GM12878 (cell line): ENCODE measurements around the gene TMEM223. TPM values are rescaled to one million over a fixed set of nuclear protein-coding genes. Genes with fewer than 3 reads are reported as not detected.

Experiments used
- ATAC-seq: fragments of 200-7000 bp; cut with Tn5 transposase; 3 replicates; pipeline ENCODE4 v1.9.1; 2020; ENCODE audit warnings: mild to moderate bottlenecking, moderate library complexity
- BruUV-seq: library from RNA; stranded (reverse); fragments of 400-500 nt; replicated peaks from 2 replicates; lab custom pipeline; 2021; lab: Mats Ljungman, UMichigan
- CTCF ChIA-PET: fragments of 300-600 bp; sonication (Branson Sonifier 250); formaldehyde crosslinking; extraction: SDS; loops from one replicate; lab custom pipeline; 2021; ENCODE audit warnings: inconsistent platforms; lab: Yijun Ruan, JAX
- POLR2A ChIA-PET: fragments of 350-600 bp; formaldehyde crosslinking; extraction: SDS; loops from one replicate; lab custom pipeline; 2021; ENCODE audit warnings: inconsistent platforms; lab: Charles Lee
- RAD21 ChIA-PET: fragments of 300-600 bp; sonication (Branson Sonifier 250); formaldehyde crosslinking; loops from one replicate; lab custom pipeline; 2023; ENCODE audit warnings: antibody characterized with exemption; ENCODE audit not compliant: unreplicated experiment; lab: Charles Lee
- SMC1A ChIA-PET: fragments of 300-600 bp; sonication (Branson Sonifier 250); formaldehyde crosslinking; loops from one replicate; lab custom pipeline; 2023; ENCODE audit not compliant: unreplicated experiment, uncharacterized antibody; lab: Charles Lee
- DNase-seq: peaks from one replicate; pipeline ENCODE4 v3.0.0-alpha.2; 2011; ENCODE audit warnings: low read depth, low spot score
- FAIRE-seq: peaks from 3 replicates; lab custom pipeline; 2011; peaks lifted over from hg19 to GRCh38; lab: Jason Lieb, UNC
- H2AFZ ChIP-seq: 2 replicates; pipeline ENCODE4 v1.6.0; 2011; ENCODE audit warnings: low read depth, low read length, control low read depth; ENCODE audit not compliant: control insufficient read depth
- H3K27ac ChIP-seq: 2 replicates; pipeline ENCODE4 v1.5.1; 2011; ENCODE audit warnings: control low read depth; ENCODE audit not compliant: control insufficient read depth, insufficient read depth
- H3K27me3 ChIP-seq, 2 experiments: replicated peaks in 1 of 2; 2 replicates each; pipeline versions ENCODE4 v1.6.0 to v1.6.1; 2011; ENCODE audit warnings: low read length in 1 of 2; ENCODE audit not compliant: control insufficient read depth in 2 of 2, insufficient read depth in 2 of 2
- H3K36me3 ChIP-seq, 2 experiments: 2 replicates each; pipeline ENCODE4 v1.5.1; 2011; ENCODE audit warnings: low read length in 1 of 2; ENCODE audit not compliant: control insufficient read depth in 2 of 2, insufficient read depth in 2 of 2
- H3K4me1 ChIP-seq: 2 replicates; pipeline ENCODE4 v1.6.1; 2011; ENCODE audit warnings: mild to moderate bottlenecking, low read length, moderate library complexity, mixed read lengths; ENCODE audit not compliant: control insufficient read depth, insufficient read depth
- H3K4me2 ChIP-seq: 2 replicates; pipeline ENCODE4 v1.6.0; 2011; ENCODE audit warnings: control low read depth; ENCODE audit not compliant: control insufficient read depth, insufficient read depth
- H3K4me3 ChIP-seq: fragments of 200-600 bp; sonication (generic); 2 replicates; pipeline ENCODE4 v1.5.1; 2016
- H3K79me2 ChIP-seq: 2 replicates; pipeline ENCODE4 v1.6.0; 2011; ENCODE audit warnings: low read length; ENCODE audit not compliant: control insufficient read depth, insufficient read depth
- H3K9ac ChIP-seq: 2 replicates; pipeline ENCODE4 v1.8.0; 2011; ENCODE audit warnings: low read length, control low read depth, mixed read lengths; ENCODE audit not compliant: control insufficient read depth, insufficient read depth
- H3K9me3 ChIP-seq: replicated peaks from 3 replicates; pipeline ENCODE4 v1.5.1; 2011; ENCODE audit warnings: mild to moderate bottlenecking, low read length; ENCODE audit not compliant: control insufficient read depth, insufficient read depth
- H4K20me1 ChIP-seq: 2 replicates; pipeline ENCODE4 v1.6.0; 2011; ENCODE audit not compliant: control insufficient read depth, insufficient read depth
- KAT2A ChIP-seq: conservative IDR thresholded peaks from 2 replicates; pipeline ENCODE4 v1.6.1; 2011; ENCODE audit warnings: low read depth, low read length; ENCODE audit not compliant: control insufficient read depth
- KDM1A ChIP-seq: fragments of 200-600 bp; sonication (generic); IDR thresholded peaks from 2 replicates; pipeline ENCODE4 v1.6.1; 2016; ENCODE audit warnings: borderline replicate concordance
- MYB ChIP-seq: fragments of 150-350 bp; IDR thresholded peaks from 2 replicates; pipeline ENCODE4 v1.6.1; 2014; ENCODE audit warnings: mild to moderate bottlenecking, low read depth, low read length, borderline replicate concordance
- MYC ChIP-seq: IDR thresholded peaks from 2 replicates; pipeline ENCODE4 v1.6.1; 2011; ENCODE audit warnings: mild to moderate bottlenecking, low read length, moderate library complexity, inconsistent platforms; ENCODE audit not compliant: insufficient read depth, insufficient replicate concordance, insufficient read length, severe bottlenecking
- NBN ChIP-seq: fragments of 450-650 bp; IDR thresholded peaks from 2 replicates; pipeline ENCODE4 v1.6.1; 2016
- NFXL1 ChIP-seq: fragments of 450-650 bp; IDR thresholded peaks from 2 replicates; pipeline ENCODE4 v1.6.1; 2017; ENCODE audit warnings: antibody characterized with exemption, mild to moderate bottlenecking, borderline replicate concordance
- RCOR1 ChIP-seq: conservative IDR thresholded peaks from 2 replicates; pipeline ENCODE4 v1.6.1; 2012; ENCODE audit warnings: low read depth, low read length, improper control_type of control experiment
- TCF3 ChIP-seq: IDR thresholded peaks from 2 replicates; pipeline ENCODE4 v1.6.1; 2012; ENCODE audit warnings: low read depth, mild to moderate bottlenecking, low read length, borderline replicate concordance; ENCODE audit not compliant: insufficient read depth
- ZNF217 ChIP-seq: fragments of 450-650 bp; IDR thresholded peaks from 2 replicates; pipeline ENCODE4 v1.6.1; 2017; ENCODE audit warnings: antibody characterized with exemption, mild to moderate bottlenecking
- WGBS: methylation state at CpG from one replicate; pipeline ENCODE4 v1.1.6; 2016; ENCODE audit warnings: low lambda C conversion rate; ENCODE audit not compliant: insufficient replicate concordance, insufficient coverage; ENCODE audit errors: missing lambda C conversion rate; 5-methylcytosine and 5-hydroxymethylcytosine counted together
- in situ Hi-C: fragments of 300-500 bp; cut with MboI; formaldehyde crosslinking; loops from 9 replicates; pipeline ENCODE4 v1.14.3; 2018; ENCODE audit warnings: mixed read lengths
- intact Hi-C: fragments of 100-400 bp; cut with micrococcal nuclease; formaldehyde crosslinking; loops from one replicate; pipeline ENCODE4 v1.14.2; 2022; ENCODE audit not compliant: unreplicated experiment
- microRNA-seq: library from miRNA; unstranded; fragments of <30 nt; microRNA quantifications from one replicate; pipeline ENCODE4, GENCODE V29; 2018
- polyA plus RNA-seq, 11 experiments: library from polyadenylated mRNA; depleted of rRNA in 4 of 11; unstranded in 6 of 11; stranded (reverse) in 5 of 11; fragments of >200 nt; fragmentation: Nextera tagmentation in 4 of 11; fragmentation: Illumina TruSeq in 1 of 11; extraction: Ambion mirVana in 4 of 11; extraction: Trizol in 1 of 11; gene quantifications; 1 replicate in 1 of 11; 2 replicates in 10 of 11; pipeline versions ENCODE4 v1.2.1 to v1.2.3, GENCODE V29; 2011 to 2016; ENCODE audit warnings: inconsistent platforms in 2 of 11, missing spikeins in 2 of 11, low read depth in 1 of 11
- small RNA-seq: library from RNA; depleted of rRNA; stranded (forward); fragments of <200 nt; gene quantifications from one replicate; pipeline ENCODE3, GENCODE V24; 2014
- total RNA-seq, 4 experiments: library from RNA; depleted of rRNA in 3 of 4; stranded (reverse); fragments of >200 nt in 3 of 4; fragmentation: Illumina TruSeq in 1 of 4; extraction: Trizol in 1 of 4; gene quantifications; 2 replicates each; pipeline versions ENCODE4 v1.2.1 to v1.2.3, GENCODE V29; 2013 to 2021
- TF ChIP-seq, protein P1 (sequence below): fragments of 450-650 bp; IDR thresholded peaks from 2 replicates; pipeline ENCODE4 v1.6.1; 2018; ENCODE audit warnings: borderline replicate concordance, mild to moderate bottlenecking; ENCODE audit not compliant: partially characterized antibody

Gene TMEM223
- total and polyA plus RNA-seq, 10 of the 15 experiments (the other 5 are each of a cell fraction or from before 2014, with no cell fraction given), result 5.3 to 33.2 (median 14.0) TPM

DNA sequence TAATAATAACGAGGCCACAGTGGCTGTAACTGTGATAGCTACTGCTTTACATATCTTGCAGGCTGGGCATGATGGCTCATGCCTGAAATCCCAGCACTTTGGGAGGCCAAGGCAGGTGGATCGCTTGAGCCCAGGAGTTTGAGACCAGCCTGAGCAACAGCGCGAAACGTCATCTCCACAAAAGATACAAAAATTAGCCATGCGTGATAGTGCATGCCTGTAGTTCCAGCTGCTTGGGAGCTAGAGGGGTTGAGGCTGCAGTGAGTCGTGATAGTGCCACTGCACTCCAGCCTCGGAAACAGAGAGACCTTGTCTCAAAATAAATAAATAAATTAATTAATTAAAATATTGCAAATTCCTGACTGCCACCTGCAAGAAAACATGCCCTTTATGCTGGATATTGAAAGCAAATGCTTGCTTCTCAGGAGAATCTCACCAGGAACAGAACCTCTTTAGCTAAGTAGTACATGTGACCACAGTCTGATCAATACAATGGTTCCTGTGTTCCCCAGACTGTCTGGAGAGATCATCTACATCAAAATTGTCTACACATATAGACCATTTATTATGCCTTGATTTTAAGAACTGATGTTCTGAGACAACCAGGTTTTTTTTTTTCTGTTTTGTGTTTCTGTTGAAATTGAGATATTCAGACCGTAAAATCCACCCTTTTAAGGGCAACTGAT lies 44.2 kb downstream of the TMEM223 start:
- ChIA-PET SMC1A (interaction anchor here (0.5 to 1.7 kb wide), 6 partner anchors 11 to 244 kb away, joined by 3 to 8 read pairs (median 3); partner anchors contain the start of gene WDR74), CTCF (interaction anchor here (1.3 kb wide), 1 partner anchor 14 kb away, joined by 3 read pairs; the partner anchor contains the start of gene POLR2G), RAD21 (no interaction called here), POLR2A (interaction anchor here (0.6 to 1.1 kb wide), 3 partner anchors 13 to 148 kb away, joined by 3 to 4 read pairs (median 4); no protein-coding TSS in a partner anchor)
- no peak for FAIRE-seq
- TF ChIP-seq RCOR1 (no peak), TCF3 (no peak), KAT2A (no peak), NFXL1 (no peak), NBN (no peak), MYC (no peak), KDM1A (no peak), MYB (no peak), ZNF217 (no peak)
- TF ChIP-seq, protein P1, sequence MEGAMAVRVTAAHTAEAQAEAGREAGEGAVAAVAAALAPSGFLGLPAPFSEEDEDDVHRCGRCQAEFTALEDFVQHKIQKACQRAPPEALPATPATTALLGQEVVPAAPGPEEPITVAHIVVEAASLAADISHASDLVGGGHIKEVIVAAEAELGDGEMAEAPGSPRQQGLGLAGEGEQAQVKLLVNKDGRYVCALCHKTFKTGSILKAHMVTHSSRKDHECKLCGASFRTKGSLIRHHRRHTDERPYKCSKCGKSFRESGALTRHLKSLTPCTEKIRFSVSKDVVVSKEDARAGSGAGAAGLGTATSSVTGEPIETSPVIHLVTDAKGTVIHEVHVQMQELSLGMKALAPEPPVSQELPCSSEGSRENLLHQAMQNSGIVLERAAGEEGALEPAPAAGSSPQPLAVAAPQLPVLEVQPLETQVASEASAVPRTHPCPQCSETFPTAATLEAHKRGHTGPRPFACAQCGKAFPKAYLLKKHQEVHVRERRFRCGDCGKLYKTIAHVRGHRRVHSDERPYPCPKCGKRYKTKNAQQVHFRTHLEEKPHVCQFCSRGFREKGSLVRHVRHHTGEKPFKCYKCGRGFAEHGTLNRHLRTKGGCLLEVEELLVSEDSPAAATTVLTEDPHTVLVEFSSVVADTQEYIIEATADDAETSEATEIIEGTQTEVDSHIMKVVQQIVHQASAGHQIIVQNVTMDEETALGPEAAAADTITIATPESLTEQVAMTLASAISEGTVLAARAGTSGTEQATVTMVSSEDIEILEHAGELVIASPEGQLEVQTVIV, result no peak
- Histone ChIP-seq H4K20me1 (no peaks in the 10 kb centered on the region), H3K79me2 (no peaks in the 10 kb centered on the region; the same call in 1 of the 2 replicates), H3K4me3 (no peak overlapping the region), H3K27me3 (no peaks in the 10 kb centered on the region), H3K36me3 (no peaks in the 10 kb centered on the region; a peak in 1 of 4 replicates), H2AFZ (no peak overlapping the region), H3K9ac (no peak overlapping the region), H3K9me3 (no peaks in the 10 kb centered on the region), H3K27ac (no peak overlapping the region), H3K4me1 (no peaks in the 10 kb centered on the region; the same call in 1 of the 2 replicates), H3K4me2 (no peak overlapping the region)
- intact Hi-C loops (no loop called here), in situ Hi-C loops (no loop called here)
- DNase-seq, result no peak
- WGBS, result 87% methylated on average over 9 of the region's 9 CpGs
- ATAC-seq, result no peak
- BruUV-seq, result no TSS peak

Small RNA genes lying within 50 kb of the gene (microRNA-seq; reads per million reads assigned to microRNA genes)
- gene MIR6514 (2.6 reads per million, percentile 11 among the genes with 10 or more reads in this experiment), gene MIR6748 (not detected)

Small RNA genes lying within 50 kb of the gene (small RNA-seq; reads per million reads assigned to genes)
- gene MIR6514 (0.47 reads per million, percentile 7 among the genes with 10 or more reads in this experiment), gene RNU6-118P (not detected)

Other genes with a start within 250 kb of the TMEM223 start
Only the 7 nearest of the 31 such genes appear.
- gene ZBTB3, start 37.8 kb downstream of the TMEM223 start, total RNA-seq (2014; rRNA removed), result 7.7 and 8.8 TPM in 2 replicates
- 4.7 and 4.8 TPM in 2 replicates for gene ZBTB3, start 37.8 kb downstream of the TMEM223 start, total RNA-seq (2014; rRNA removed; fragmentation: Illumina TruSeq; extraction: Trizol)
- gene ZBTB3, start 37.8 kb downstream of the TMEM223 start, total RNA-seq (2021), result 7.1 and 7.4 TPM in 2 replicates
- 4.8 TPM in 2 replicates for gene ZBTB3, start 37.8 kb downstream of the TMEM223 start, polyA plus RNA-seq (2011; rRNA removed)
- 0.95 and 2.0 TPM in 2 replicates for gene ZBTB3, start 37.8 kb downstream of the TMEM223 start, polyA plus RNA-seq (2014; fragmentation: Illumina TruSeq; extraction: Trizol)
- 1 to 10 TPM; 1.4 to 1.9 TPM for gene ZBTB3, start 37.8 kb downstream of the TMEM223 start, polyA plus RNA-seq (2014; fragmentation: Nextera tagmentation; extraction: Ambion mirVana)
- 4.7 and 5.1 TPM in 2 replicates for gene ZBTB3, start 37.8 kb downstream of the TMEM223 start, polyA plus RNA-seq (2014; rRNA removed)
- 1 to 10 TPM; 4.6 to 4.7 TPM for gene ZBTB3, start 37.8 kb downstream of the TMEM223 start, polyA plus RNA-seq (2016; fragmentation: Nextera tagmentation; extraction: Ambion mirVana)
- 150 and 178 TPM in 2 replicates for gene POLR2G, start 30.4 kb downstream of the TMEM223 start, total RNA-seq (2014; rRNA removed)
- gene POLR2G, start 30.4 kb downstream of the TMEM223 start, total RNA-seq (2014; rRNA removed; fragmentation: Illumina TruSeq; extraction: Trizol), result 162 and 168 TPM in 2 replicates
- 125 and 136 TPM in 2 replicates for gene POLR2G, start 30.4 kb downstream of the TMEM223 start, total RNA-seq (2021)
- 207 and 267 TPM in 2 replicates for gene POLR2G, start 30.4 kb downstream of the TMEM223 start, polyA plus RNA-seq (2011; rRNA removed)
- 197 and 218 TPM in 2 replicates for gene POLR2G, start 30.4 kb downstream of the TMEM223 start, polyA plus RNA-seq (2014; fragmentation: Illumina TruSeq; extraction: Trizol)
- 100 to 1,000 TPM; 541 to 543 TPM for gene POLR2G, start 30.4 kb downstream of the TMEM223 start, polyA plus RNA-seq (2014; fragmentation: Nextera tagmentation; extraction: Ambion mirVana)
- gene POLR2G, start 30.4 kb downstream of the TMEM223 start, polyA plus RNA-seq (2014; rRNA removed), result 200 and 210 TPM in 2 replicates
- gene POLR2G, start 30.4 kb downstream of the TMEM223 start, polyA plus RNA-seq (2016; fragmentation: Nextera tagmentation; extraction: Ambion mirVana), result 100 to 1,000 TPM; 323 to 333 TPM
- gene TAF6L, start 20.6 kb downstream of the TMEM223 start, total RNA-seq (2014; rRNA removed), result 24.3 and 27.6 TPM in 2 replicates
- gene TAF6L, start 20.6 kb downstream of the TMEM223 start, total RNA-seq (2014; rRNA removed; fragmentation: Illumina TruSeq; extraction: Trizol), result 12.8 and 13.6 TPM in 2 replicates
- 25.3 and 26.9 TPM in 2 replicates for gene TAF6L, start 20.6 kb downstream of the TMEM223 start, total RNA-seq (2021)
- 9.3 and 18.0 TPM in 2 replicates for gene TAF6L, start 20.6 kb downstream of the TMEM223 start, polyA plus RNA-seq (2011; rRNA removed)
- gene TAF6L, start 20.6 kb downstream of the TMEM223 start, polyA plus RNA-seq (2014; fragmentation: Illumina TruSeq; extraction: Trizol), result 4.5 and 15.0 TPM in 2 replicates
- under 1 TPM; 0.15 to 0.39 TPM for gene TAF6L, start 20.6 kb downstream of the TMEM223 start, polyA plus RNA-seq (2014; fragmentation: Nextera tagmentation; extraction: Ambion mirVana)
- 34.6 and 35.6 TPM in 2 replicates for gene TAF6L, start 20.6 kb downstream of the TMEM223 start, polyA plus RNA-seq (2014; rRNA removed)
- gene TAF6L, start 20.6 kb downstream of the TMEM223 start, polyA plus RNA-seq (2016; fragmentation: Nextera tagmentation; extraction: Ambion mirVana), result 10 to 100 TPM; 19.9 to 23.6 TPM
- gene TMEM179B, start 4.6 kb downstream of the TMEM223 start, total RNA-seq (2014; rRNA removed), result 49.1 and 49.8 TPM in 2 replicates
- gene TMEM179B, start 4.6 kb downstream of the TMEM223 start, total RNA-seq (2014; rRNA removed; fragmentation: Illumina TruSeq; extraction: Trizol), result 25.5 and 25.6 TPM in 2 replicates
- gene TMEM179B, start 4.6 kb downstream of the TMEM223 start, total RNA-seq (2021), result 25.1 and 26.0 TPM in 2 replicates
- 12.4 and 21.7 TPM in 2 replicates for gene TMEM179B, start 4.6 kb downstream of the TMEM223 start, polyA plus RNA-seq (2011; rRNA removed)
- 34.9 and 36.3 TPM in 2 replicates for gene TMEM179B, start 4.6 kb downstream of the TMEM223 start, polyA plus RNA-seq (2014; fragmentation: Illumina TruSeq; extraction: Trizol)
- 10 to 100 TPM; 57.8 to 62.8 TPM for gene TMEM179B, start 4.6 kb downstream of the TMEM223 start, polyA plus RNA-seq (2014; fragmentation: Nextera tagmentation; extraction: Ambion mirVana)
- gene TMEM179B, start 4.6 kb downstream of the TMEM223 start, polyA plus RNA-seq (2014; rRNA removed), result 32.8 and 46.8 TPM in 2 replicates
- 10 to 100 TPM; 65.3 to 82.4 TPM for gene TMEM179B, start 4.6 kb downstream of the TMEM223 start, polyA plus RNA-seq (2016; fragmentation: Nextera tagmentation; extraction: Ambion mirVana)
- 30.6 and 31.8 TPM in 2 replicates for gene NXF1, start 13.4 kb upstream of the TMEM223 start, total RNA-seq (2014; rRNA removed)
- 22.4 and 28.0 TPM in 2 replicates for gene NXF1, start 13.4 kb upstream of the TMEM223 start, total RNA-seq (2014; rRNA removed; fragmentation: Illumina TruSeq; extraction: Trizol)
- gene NXF1, start 13.4 kb upstream of the TMEM223 start, total RNA-seq (2021), result 51.8 and 56.2 TPM in 2 replicates
- gene NXF1, start 13.4 kb upstream of the TMEM223 start, polyA plus RNA-seq (2011; rRNA removed), result 8.9 and 20.7 TPM in 2 replicates
- 74.9 and 84.9 TPM in 2 replicates for gene NXF1, start 13.4 kb upstream of the TMEM223 start, polyA plus RNA-seq (2014; fragmentation: Illumina TruSeq; extraction: Trizol)
- gene NXF1, start 13.4 kb upstream of the TMEM223 start, polyA plus RNA-seq (2014; fragmentation: Nextera tagmentation; extraction: Ambion mirVana), result 10 to 100 TPM; 23.4 to 37.5 TPM
- 43.7 and 64.1 TPM in 2 replicates for gene NXF1, start 13.4 kb upstream of the TMEM223 start, polyA plus RNA-seq (2014; rRNA removed)
- gene NXF1, start 13.4 kb upstream of the TMEM223 start, polyA plus RNA-seq (2016; fragmentation: Nextera tagmentation; extraction: Ambion mirVana), result 10 to 100 TPM; 71.7 to 75.5 TPM
- gene STX5, start 40.0 kb upstream of the TMEM223 start, total RNA-seq (2014; rRNA removed), result 32.3 and 35.4 TPM in 2 replicates
- gene STX5, start 40.0 kb upstream of the TMEM223 start, total RNA-seq (2014; rRNA removed; fragmentation: Illumina TruSeq; extraction: Trizol), result 23.5 and 24.8 TPM in 2 replicates
- gene STX5, start 40.0 kb upstream of the TMEM223 start, total RNA-seq (2021), result 28.6 and 33.5 TPM in 2 replicates
- 22.1 and 30.0 TPM in 2 replicates for gene STX5, start 40.0 kb upstream of the TMEM223 start, polyA plus RNA-seq (2011; rRNA removed)
- gene STX5, start 40.0 kb upstream of the TMEM223 start, polyA plus RNA-seq (2014; fragmentation: Illumina TruSeq; extraction: Trizol), result 25.0 and 30.7 TPM in 2 replicates
- gene STX5, start 40.0 kb upstream of the TMEM223 start, polyA plus RNA-seq (2014; fragmentation: Nextera tagmentation; extraction: Ambion mirVana), result 1 to 10 TPM; 3.8 to 4.5 TPM
- 31.1 and 32.8 TPM in 2 replicates for gene STX5, start 40.0 kb upstream of the TMEM223 start, polyA plus RNA-seq (2014; rRNA removed)
- gene STX5, start 40.0 kb upstream of the TMEM223 start, polyA plus RNA-seq (2016; fragmentation: Nextera tagmentation; extraction: Ambion mirVana), result 10 to 100 TPM; 21.6 to 21.9 TPM
- 0.68 TPM in 1 of 2 replicates, not detected in the other for gene TEX54, start 40.8 kb upstream of the TMEM223 start, total RNA-seq (2014; rRNA removed)
- gene TEX54, start 40.8 kb upstream of the TMEM223 start, total RNA-seq (2014; rRNA removed; fragmentation: Illumina TruSeq; extraction: Trizol), result not detected in 2 replicates
- gene TEX54, start 40.8 kb upstream of the TMEM223 start, total RNA-seq (2021), result not detected in 2 replicates
- gene TEX54, start 40.8 kb upstream of the TMEM223 start, polyA plus RNA-seq (2011; rRNA removed), result not detected in 2 replicates
- gene TEX54, start 40.8 kb upstream of the TMEM223 start, polyA plus RNA-seq (2014; fragmentation: Illumina TruSeq; extraction: Trizol), result not detected in 2 replicates
- not detected for gene TEX54, start 40.8 kb upstream of the TMEM223 start, polyA plus RNA-seq (2014; fragmentation: Nextera tagmentation; extraction: Ambion mirVana)
- gene TEX54, start 40.8 kb upstream of the TMEM223 start, polyA plus RNA-seq (2014; rRNA removed), result not detected in 2 replicates
- under 1 TPM; 0.38 to 0.51 TPM for gene TEX54, start 40.8 kb upstream of the TMEM223 start, polyA plus RNA-seq (2016; fragmentation: Nextera tagmentation; extraction: Ambion mirVana)